Mononuclear cell (primary cell): ENCODE results near the gene PSMG4. TPM values are rescaled to one million over a fixed set of nuclear protein-coding genes. Genes with fewer than 3 reads are reported as not detected.

Source experiments
- H3K27me3 ChIP-seq: 2 replicates; pipeline ENCODE4 v1.6.0; 2011; ENCODE audit warnings: low read length, control low read depth; ENCODE audit not compliant: insufficient read depth
- H3K4me1 ChIP-seq: 2 replicates; pipeline ENCODE4 v1.5.1; 2011; ENCODE audit warnings: mild to moderate bottlenecking, low read length, control low read depth; ENCODE audit not compliant: insufficient read depth
- H3K4me3 ChIP-seq: 2 replicates; pipeline ENCODE4 v1.5.1; 2011; ENCODE audit warnings: mild to moderate bottlenecking, low read length, moderate library complexity
- H3K9me3 ChIP-seq: 2 replicates; pipeline ENCODE4 v1.5.1; 2011; ENCODE audit warnings: low read depth, mild to moderate bottlenecking, control low read depth, low read length
- total RNA-seq: library from RNA; depleted of rRNA; stranded (reverse); fragments of >200 nt; gene quantifications from one replicate; pipeline ENCODE4 v1.2.3, GENCODE V29; 2012

Gene PSMG4
- total RNA-seq, result 11.8 TPM

- Histone ChIP-seq H3K4me1 (peaks cover 40% of the 10 kb centered on the region), H3K4me3 (peak within 1 kb of the TSS; percentile 75), H3K9me3 (no peaks in the 10 kb centered on the region), H3K27me3 (no peaks in the 10 kb centered on the region)
These were observed at the start of gene PSMG4 for GRCh38 chr6:3258720-3259490. Gene PSMG4 (plus strand): TSS chr6:3258947. CDS start chr6:3259023, 76 bp downstream.

- Histone ChIP-seq H3K9me3 (no peaks in the 10 kb centered on the region), H3K27me3 (peaks cover 4% of the 10 kb centered on the region), H3K4me1 (no peaks in the 10 kb centered on the region), H3K4me3 (no peak overlapping the region)
These were observed 49.4 kb upstream of the PSMG4 start for GRCh38 chr6:3209114-3210023.

GRCh38 chr6:3210024-3210610, 48.6 kb upstream of the PSMG4 start:
- Histone ChIP-seq H3K4me3 (no peak overlapping the region), H3K9me3 (no peaks in the 10 kb centered on the region), H3K4me1 (no peaks in the 10 kb centered on the region)

GRCh38 chr6:3211681-3212080, 47.1 kb upstream of the PSMG4 start:
- Histone ChIP-seq H3K4me1 (no peaks in the 10 kb centered on the region), H3K27me3 (peaks cover 4% of the 10 kb centered on the region), H3K9me3 (no peaks in the 10 kb centered on the region), H3K4me3 (no peak overlapping the region)

More at GRCh38 chr6:3210024-3210610, 48.6 kb upstream of the PSMG4 start:
- H3K27me3 ChIP-seq, result peaks cover 4% of the 10 kb centered on the region

GRCh38 chr6:3212261-3212660, 46.5 kb upstream of the PSMG4 start:
- H3K4me3 ChIP-seq, result no peak overlapping the region
- no peaks in the 10 kb centered on the region for H3K9me3 ChIP-seq
- H3K27me3 ChIP-seq, result peaks cover 8% of the 10 kb centered on the region
- no peaks in the 10 kb centered on the region for H3K4me1 ChIP-seq

- Histone ChIP-seq H3K4me1 (no peaks in the 10 kb centered on the region), H3K27me3 (peaks cover 16% of the 10 kb centered on the region), H3K9me3 (no peaks in the 10 kb centered on the region), H3K4me3 (no peak overlapping the region)
These were observed 45.4 kb upstream of the PSMG4 start for GRCh38 chr6:3213334-3213695.

- Histone ChIP-seq H3K4me3 (no peak overlapping the region), H3K9me3 (no peaks in the 10 kb centered on the region), H3K4me1 (no peaks in the 10 kb centered on the region)
These were observed 43.8 kb upstream of the PSMG4 start for GRCh38 chr6:3214898-3215297.

GRCh38 chr6:3217286-3217685, 41.5 kb upstream of the PSMG4 start:
- Histone ChIP-seq H3K27me3 (peaks cover 18% of the 10 kb centered on the region), H3K4me1 (no peaks in the 10 kb centered on the region), H3K9me3 (no peaks in the 10 kb centered on the region), H3K4me3 (no peak overlapping the region)

More at GRCh38 chr6:3214898-3215297, 43.8 kb upstream of the PSMG4 start:
- peaks cover 18% of the 10 kb centered on the region for H3K27me3 ChIP-seq

GRCh38 chr6:3218266-3218665, 40.5 kb upstream of the PSMG4 start:
- Histone ChIP-seq H3K4me3 (no peak overlapping the region), H3K27me3 (peaks cover 25% of the 10 kb centered on the region), H3K4me1 (no peaks in the 10 kb centered on the region), H3K9me3 (no peaks in the 10 kb centered on the region)

- no peaks in the 10 kb centered on the region for H3K4me1 ChIP-seq
- H3K9me3 ChIP-seq, result no peaks in the 10 kb centered on the region
- H3K27me3 ChIP-seq, result peaks cover 29% of the 10 kb centered on the region
- H3K4me3 ChIP-seq, result no peak overlapping the region
These were observed 38.4 kb upstream of the PSMG4 start for GRCh38 chr6:3220366-3220765.

- H3K27me3 ChIP-seq, result peaks cover 35% of the 10 kb centered on the region
- peaks cover 1% of the 10 kb centered on the region for H3K4me1 ChIP-seq
- no peaks in the 10 kb centered on the region for H3K9me3 ChIP-seq
- H3K4me3 ChIP-seq, result no peak overlapping the region
These were observed 37.2 kb upstream of the PSMG4 start for GRCh38 chr6:3221578-3221977.

- Histone ChIP-seq H3K27me3 (peaks cover 40% of the 10 kb centered on the region), H3K4me3 (no peak overlapping the region), H3K4me1 (peaks cover 11% of the 10 kb centered on the region), H3K9me3 (no peaks in the 10 kb centered on the region)
These were observed 36.2 kb upstream of the PSMG4 start for GRCh38 chr6:3222506-3223038.

- Histone ChIP-seq H3K4me1 (peaks cover 38% of the 10 kb centered on the region), H3K27me3 (peaks cover 60% of the 10 kb centered on the region), H3K9me3 (no peaks in the 10 kb centered on the region), H3K4me3 (no peak overlapping the region)
These were observed 32.7 kb upstream of the PSMG4 start for GRCh38 chr6:3226042-3226441.

- H3K9me3 ChIP-seq, result no peaks in the 10 kb centered on the region
- peaks cover 45% of the 10 kb centered on the region for H3K4me1 ChIP-seq
- peaks cover 67% of the 10 kb centered on the region for H3K27me3 ChIP-seq
- H3K4me3 ChIP-seq, result no peak overlapping the region
These were observed 32.0 kb upstream of the PSMG4 start for GRCh38 chr6:3226481-3227362.
